Measurements from ENCODE around the gene LDLRAD4.
"Not testable (repeated sequence)": the region's sequence is repeated elsewhere in the genome, so short reads cannot be mapped to it uniquely, and the experiment has no call there.

Gene LDLRAD4

GRCh38 chr18:13470516-13471197 is 252.1 kb downstream of the LDLRAD4 start:
- DNase-seq (ENCODE audit: low read depth) = no peak

GRCh38 chr18:13471198-13471845 is 252.8 kb downstream of the LDLRAD4 start:
- no peak for DNase-seq (ENCODE audit: low read depth)

GRCh38 chr18:13471971-13472628 is 253.5 kb downstream of the LDLRAD4 start:
- no peak for DNase-seq (ENCODE audit: low read depth)

GRCh38 chr18:13473751-13474150 is 255.2 kb downstream of the LDLRAD4 start:
- no peak for DNase-seq (ENCODE audit: low read depth)

- DNase-seq (ENCODE audit: low read depth) = no peak
Measured at GRCh38 chr18:13474336-13474735, 255.8 kb downstream of the LDLRAD4 start.

GRCh38 chr18:13474907-13475545 is 256.5 kb downstream of the LDLRAD4 start:
- no peak for DNase-seq (ENCODE audit: low read depth)

GRCh38 chr18:13476312-13476711 is 257.8 kb downstream of the LDLRAD4 start:
- not testable (repeated sequence) for DNase-seq (ENCODE audit: low read depth)

GRCh38 chr18:13477147-13477683 is 258.7 kb downstream of the LDLRAD4 start:
- no peak for DNase-seq (ENCODE audit: low read depth)

GRCh38 chr18:13480571-13481255 is 262.2 kb downstream of the LDLRAD4 start:
- no peak for DNase-seq (ENCODE audit: low read depth)

GRCh38 chr18:13481331-13481730 is 262.8 kb downstream of the LDLRAD4 start:
- no peak for DNase-seq (ENCODE audit: low read depth)

GRCh38 chr18:13481820-13482617 is 263.5 kb downstream of the LDLRAD4 start:
- DNase-seq (ENCODE audit: low read depth) = no peak

- no peak for DNase-seq (ENCODE audit: low read depth)
Measured at GRCh38 chr18:13482618-13482945, 264.0 kb downstream of the LDLRAD4 start.

- no peak for DNase-seq (ENCODE audit: low read depth)
Measured at GRCh38 chr18:13483316-13484270, 265.0 kb downstream of the LDLRAD4 start.

GRCh38 chr18:13485182-13485581 is 266.6 kb downstream of the LDLRAD4 start:
- DNase-seq (ENCODE audit: low read depth) = no peak

GRCh38 chr18:13485604-13486003 is 267.0 kb downstream of the LDLRAD4 start:
- DNase-seq (ENCODE audit: low read depth) = no peak

GRCh38 chr18:13486284-13486683 is 267.7 kb downstream of the LDLRAD4 start:
- DNase-seq (ENCODE audit: low read depth) = no peak

GRCh38 chr18:13486686-13487085 is 268.1 kb downstream of the LDLRAD4 start:
- no peak for DNase-seq (ENCODE audit: low read depth)

- no peak for DNase-seq (ENCODE audit: low read depth)
Measured at GRCh38 chr18:13487237-13487636, 268.7 kb downstream of the LDLRAD4 start.

GRCh38 chr18:13488281-13488929 is 269.8 kb downstream of the LDLRAD4 start:
- DNase-seq (ENCODE audit: low read depth) = no peak

All from stromal cell of bone marrow (primary cell).